Common myeloid progenitor, CD34-positive (primary cell): ENCODE measurements around the gene USP21.

Experiments
- CTCF ChIA-PET: fragments of 350-600 bp; sonication (Branson Sonifier 250); formaldehyde crosslinking; loops from one replicate; lab custom pipeline; 2021; ENCODE audit warnings: antibody characterized with exemption; lab: Charles Lee
- POLR2A ChIA-PET: fragments of 350-600 bp; sonication (Branson Sonifier 250); formaldehyde crosslinking; loops from one replicate; lab custom pipeline; 2021; ENCODE audit warnings: antibody characterized with exemption; lab: Charles Lee
- DNase-seq, 3 donors: peaks; one replicate each; pipeline versions ENCODE4 v3.0.0 to v3.0.0-alpha.2; 2013
- H3K27ac ChIP-seq, 2 experiments: 1 replicate in 1 of 2; 2 replicates in 1 of 2; pipeline ENCODE4 v1.7.0; 2013; ENCODE audit warnings: inconsistent platforms in 2 of 2, low read length in 2 of 2, mild to moderate bottlenecking in 2 of 2, low read depth in 1 of 2, moderate library complexity in 1 of 2; ENCODE audit not compliant: severe bottlenecking in 2 of 2, insufficient read depth in 1 of 2, poor library complexity in 1 of 2
- H3K27me3 ChIP-seq, 5 experiments: replicated peaks in 2 of 5; 1 replicate in 3 of 5; 2 replicates in 2 of 5; pipeline versions ENCODE4 v1.6.1 to v1.7.0; 2013; ENCODE audit warnings: low read length in 4 of 5, mild to moderate bottlenecking in 2 of 5, moderate library complexity in 2 of 5, inconsistent platforms in 1 of 5; ENCODE audit not compliant: insufficient read depth in 5 of 5, control insufficient read depth in 4 of 5
- H3K36me3 ChIP-seq, 4 experiments: 1 replicate in 2 of 4; 2 replicates in 2 of 4; pipeline versions ENCODE4 v1.6.1 to v1.7.0; 2013; ENCODE audit warnings: low read length in 3 of 4, control low read depth in 1 of 4, mild to moderate bottlenecking in 1 of 4; ENCODE audit not compliant: control insufficient read depth in 4 of 4, insufficient read depth in 4 of 4
- H3K4me1 ChIP-seq, 4 experiments: 1 replicate in 3 of 4; 2 replicates in 1 of 4; pipeline versions ENCODE4 v1.6.1 to v1.7.1; 2013; ENCODE audit warnings: low read length in 3 of 4, mild to moderate bottlenecking in 3 of 4, control low read depth in 1 of 4, inconsistent platforms in 1 of 4, moderate library complexity in 1 of 4; ENCODE audit not compliant: control insufficient read depth in 4 of 4, insufficient read depth in 4 of 4; ENCODE audit errors: control extremely low read depth in 1 of 4
- H3K4me3 ChIP-seq, 7 experiments: 1 replicate in 4 of 7; 2 replicates in 3 of 7; pipeline versions ENCODE4 v1.5.1 to v1.7.0; 2013; ENCODE audit warnings: mild to moderate bottlenecking in 7 of 7, low read length in 6 of 7, moderate library complexity in 6 of 7, inconsistent platforms in 2 of 7, low read depth in 2 of 7, control low read depth in 1 of 7; ENCODE audit not compliant: insufficient read depth in 4 of 7, control insufficient read depth in 1 of 7; ENCODE audit errors: extremely low read depth in 1 of 7
- H3K9me3 ChIP-seq, 5 experiments: 1 replicate in 4 of 5; 2 replicates in 1 of 5; pipeline versions ENCODE4 v1.6.1 to v1.7.1; 2013; ENCODE audit warnings: low read length in 4 of 5, mild to moderate bottlenecking in 2 of 5, inconsistent platforms in 1 of 5, low read depth in 1 of 5, moderate library complexity in 1 of 5; ENCODE audit not compliant: control insufficient read depth in 4 of 5, insufficient read depth in 2 of 5; ENCODE audit errors: control extremely low read depth in 1 of 5
- WGBS: methylation state at CpG from one replicate; pipeline ENCODE4 v1.1.5; 2013; ENCODE audit not compliant: insufficient coverage; 5-methylcytosine and 5-hydroxymethylcytosine counted together

Gene USP21

GRCh38 chr1:161195171-161195570 is 35.9 kb downstream of the USP21 start:
- no peaks in the 10 kb centered on the region for H3K27me3 ChIP-seq
- no peak overlapping the region for H3K4me3 ChIP-seq
- 93% methylated on average over 2 of the region's 4 CpGs for WGBS
- ChIA-PET POLR2A (no interaction called here), CTCF (interaction anchor here (1.1 to 4.1 kb wide), 6 partner anchors 15 to 179 kb away, joined by 3 to 38 read pairs (median 4); no protein-coding TSS in a partner anchor)
- H3K27ac ChIP-seq: no peak overlapping the region
- H3K4me1 ChIP-seq: peaks cover 3 to 31% (median 23%) of the 10 kb centered on the region in 4 experiments
- no peaks in the 10 kb centered on the region for H3K36me3 ChIP-seq
- no peaks in the 10 kb centered on the region for H3K9me3 ChIP-seq
- DNase-seq: no peak

GRCh38 chr1:161196111-161196510 is 36.8 kb downstream of the USP21 start:
- ChIA-PET CTCF (no interaction called here), POLR2A (interaction anchor here (0.6 kb wide), 1 partner anchor 176 kb away, joined by 3 read pairs; no protein-coding TSS in a partner anchor)
- H3K4me3 ChIP-seq: no peak overlapping the region
- no peak overlapping the region for H3K27ac ChIP-seq
- H3K9me3 ChIP-seq: no peaks in the 10 kb centered on the region
- peaks cover 0 to 33% (median 23%) of the 10 kb centered on the region in 4 experiments for H3K4me1 ChIP-seq
- no peak for DNase-seq
- WGBS: 94% methylated on average over 2 of the region's 7 CpGs
- no peaks in the 10 kb centered on the region for H3K27me3 ChIP-seq
- H3K36me3 ChIP-seq: no peaks in the 10 kb centered on the region

- Histone ChIP-seq H3K4me3 (no peak overlapping the region), H3K4me1 (peaks cover 0 to 37% (median 28%) of the 10 kb centered on the region in 4 experiments), H3K27ac (no peak overlapping the region), H3K36me3 (no peaks in the 10 kb centered on the region), H3K9me3 (no peaks in the 10 kb centered on the region), H3K27me3 (no peaks in the 10 kb centered on the region)
- CTCF ChIA-PET: interaction anchor here (0.9 to 3.5 kb wide), 4 partner anchors 11 to 185 kb away, joined by 3 to 15 read pairs (median 3); partner anchors contain the start of gene TOMM40L
- WGBS: 95% methylated on average over 21 of the region's 27 CpGs
- POLR2A ChIA-PET: no interaction called here
- DNase-seq: no peak
These were observed 37.5 kb downstream of the USP21 start for GRCh38 chr1:161196521-161197451.

- no peak for DNase-seq
- Histone ChIP-seq H3K36me3 (no peaks in the 10 kb centered on the region), H3K4me1 (peaks cover 0 to 43% (median 32%) of the 10 kb centered on the region in 4 experiments), H3K9me3 (no peaks in the 10 kb centered on the region), H3K4me3 (no peak overlapping the region), H3K27me3 (no peaks in the 10 kb centered on the region), H3K27ac (no peak overlapping the region)
- WGBS: 100% methylated on average over 9 of the region's 11 CpGs
- POLR2A ChIA-PET: interaction anchor here (0.5 kb wide), 1 partner anchor 49 kb away, joined by 3 read pairs; no protein-coding TSS in a partner anchor
- CTCF ChIA-PET: interaction anchor here (0.9 to 3.5 kb wide), 5 partner anchors 9 to 184 kb away, joined by 3 to 15 read pairs (median 3); partner anchors contain the start of gene TOMM40L
These were observed 38.4 kb downstream of the USP21 start for GRCh38 chr1:161197560-161198193.

- Histone ChIP-seq H3K9me3 (no peaks in the 10 kb centered on the region), H3K4me1 (peaks cover 0 to 48% (median 37%) of the 10 kb centered on the region in 4 experiments), H3K27ac (no peak overlapping the region), H3K27me3 (no peaks in the 10 kb centered on the region), H3K36me3 (no peaks in the 10 kb centered on the region), H3K4me3 (no peak overlapping the region)
- 86% methylated on average over 20 of the region's 20 CpGs for WGBS
- POLR2A ChIA-PET: interaction anchor here (0.6 kb wide), 1 partner anchor 126 kb away, joined by 3 read pairs; no protein-coding TSS in a partner anchor
- DNase-seq: no peak
- CTCF ChIA-PET: interaction anchor here (0.8 to 3.5 kb wide), 7 partner anchors 9 to 184 kb away, joined by 3 to 15 read pairs (median 3); partner anchors contain the start of gene TOMM40L
These were observed 39.0 kb downstream of the USP21 start for GRCh38 chr1:161198194-161198896.

- POLR2A ChIA-PET: interaction anchor here (0.6 kb wide), 1 partner anchor 127 kb away, joined by 3 read pairs; no protein-coding TSS in a partner anchor
- no peaks in the 10 kb centered on the region for H3K27me3 ChIP-seq
- CTCF ChIA-PET: interaction anchor here (0.8 to 3.5 kb wide), 8 partner anchors 10 to 184 kb away, joined by 3 to 15 read pairs (median 3); partner anchors contain the start of gene TOMM40L
- H3K36me3 ChIP-seq: peaks cover 0 to 3% (median 1%) of the 10 kb centered on the region in 4 experiments
- H3K4me1 ChIP-seq: peaks cover 0 to 54% (median 39%) of the 10 kb centered on the region in 4 experiments
- H3K9me3 ChIP-seq: no peaks in the 10 kb centered on the region
- no peak within 1 kb of the TSS for H3K4me3 ChIP-seq
- no peak for DNase-seq
- 86% methylated on average over 9 of the region's 11 CpGs for WGBS
- H3K27ac ChIP-seq: no peak within 1 kb of the TSS
These were observed 39.7 kb downstream of the USP21 start, which contains the start of gene ADAMTS4 for GRCh38 chr1:161198897-161199431. TSS of gene ADAMTS4 (minus strand) at chr1:161199054. CDS start at chr1:161198627, 427 bp downstream.
